Body of pancreas (tissue), 4 donors: Measurements from ENCODE around the gene ETS1.

Experiments used
- CTCF ChIP-seq, 7 experiments: fragments of 450-650 bp in 4 of 7; fragments of 200-600 bp in 3 of 7; sonication (generic) in 3 of 7; IDR thresholded peaks; one replicate each; pipeline ENCODE4 v1.5.1; 2016 to 2019; ENCODE audit warnings: antibody characterized with exemption in 7 of 7
- POLR2A ChIP-seq, 3 donors: fragments of 450-650 bp; IDR thresholded peaks; one replicate each; pipeline ENCODE4 v1.6.1; 2016; ENCODE audit warnings: antibody characterized with exemption in 3 of 3, mild to moderate bottlenecking in 2 of 3

- TF ChIP-seq CTCF (IDR thresholded peaks at IDR 0.05): no peak
- TF ChIP-seq POLR2A (IDR thresholded peaks at IDR 0.05): no peak
Observed at GRCh38 chr11:128567130-128567529, 20.2 kb downstream of the ETS1 start.
